GM21529 (cell line): ENCODE data around the gene EFCAB12.
"Not testable (repeated sequence)": the region's sequence is repeated elsewhere in the genome, so short reads cannot be mapped to it uniquely, and the experiment has no call there.

Experiments used
- ATAC-seq: cut with Tn5 transposase; IDR thresholded peaks from one replicate; pipeline ENCODE4 v1.9.1; 2021; ENCODE audit not compliant: unreplicated experiment

EFCAB12 gene

GRCh38 chr3:129370248-129370964 lies 58.0 kb downstream of the EFCAB12 start:
- no peak for ATAC-seq

GRCh38 chr3:129369711-129370110 lies 58.7 kb downstream of the EFCAB12 start:
- ATAC-seq = no peak

- no peak for ATAC-seq
Observed at GRCh38 chr3:129367821-129368220, 60.6 kb downstream of the EFCAB12 start.

GRCh38 chr3:129366312-129366831 lies 62.1 kb downstream of the EFCAB12 start:
- ATAC-seq = no peak

- no peak for ATAC-seq
Observed at GRCh38 chr3:129365296-129366136, 62.9 kb downstream of the EFCAB12 start.

- not testable (repeated sequence) for ATAC-seq
Observed at GRCh38 chr3:129364811-129365210, 63.6 kb downstream of the EFCAB12 start.

- ATAC-seq = not testable (repeated sequence)
Observed at GRCh38 chr3:129363356-129363755, 65.1 kb downstream of the EFCAB12 start.

GRCh38 chr3:129360705-129361460 lies 67.6 kb downstream of the EFCAB12 start:
- no peak for ATAC-seq

- ATAC-seq = no peak
Observed at GRCh38 chr3:129360171-129360611, 68.2 kb downstream of the EFCAB12 start.

- ATAC-seq = no peak
Observed at GRCh38 chr3:129358772-129359371, 69.6 kb downstream of the EFCAB12 start.

- ATAC-seq = no peak
Observed at GRCh38 chr3:129358177-129358771, 70.2 kb downstream of the EFCAB12 start.

GRCh38 chr3:129357616-129358015 lies 70.8 kb downstream of the EFCAB12 start:
- no peak for ATAC-seq

GRCh38 chr3:129356756-129357425 lies 71.5 kb downstream of the EFCAB12 start:
- ATAC-seq = no peak

- ATAC-seq = no peak
Observed at GRCh38 chr3:129353589-129353941, 74.9 kb downstream of the EFCAB12 start.

GRCh38 chr3:129352650-129353588 lies 75.5 kb downstream of the EFCAB12 start:
- ATAC-seq = no peak

GRCh38 chr3:129352045-129352444 lies 76.4 kb downstream of the EFCAB12 start:
- ATAC-seq = no peak
